OCI-LY3 (cell line): ENCODE measurements around the gene CPSF7.

ENCODE experiments used
- EZH2phosphoT487 ChIP-seq: fragments of 200-600 bp; shearing (Covaris generic); IDR thresholded peaks from 2 replicates; pipeline ENCODE4 v1.6.1; 2018; ENCODE audit warnings: antibody characterized with exemption, mixed run types, low read depth
- TF ChIP-seq, protein P1 (sequence below): fragments of 200-600, 300-600 bp; sonication (generic); IDR thresholded peaks from 2 replicates; pipeline ENCODE4 v1.5.1; 2014; ENCODE audit warnings: antibody characterized with exemption, low read length, low read depth

DNA sequence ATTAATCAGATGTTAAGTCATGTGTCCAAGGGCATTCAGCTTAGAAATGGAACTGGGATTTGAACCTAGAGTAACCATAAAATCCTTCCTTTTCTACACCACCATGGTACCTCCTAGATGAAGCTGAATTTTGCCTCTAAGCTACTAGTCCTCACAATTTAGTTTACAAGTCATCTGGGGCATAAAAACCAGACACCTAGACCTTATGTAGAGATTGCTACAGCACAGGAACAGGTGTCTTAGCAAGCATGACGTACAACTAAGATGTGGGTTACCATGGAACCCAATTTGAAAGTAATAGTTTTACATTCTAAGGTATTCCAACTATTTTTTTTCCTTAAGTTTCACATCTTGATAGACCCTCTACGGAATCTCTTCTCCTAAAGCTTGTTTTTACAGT, 28.2 kb downstream of the CPSF7 start:
- TF ChIP-seq, protein P1, sequence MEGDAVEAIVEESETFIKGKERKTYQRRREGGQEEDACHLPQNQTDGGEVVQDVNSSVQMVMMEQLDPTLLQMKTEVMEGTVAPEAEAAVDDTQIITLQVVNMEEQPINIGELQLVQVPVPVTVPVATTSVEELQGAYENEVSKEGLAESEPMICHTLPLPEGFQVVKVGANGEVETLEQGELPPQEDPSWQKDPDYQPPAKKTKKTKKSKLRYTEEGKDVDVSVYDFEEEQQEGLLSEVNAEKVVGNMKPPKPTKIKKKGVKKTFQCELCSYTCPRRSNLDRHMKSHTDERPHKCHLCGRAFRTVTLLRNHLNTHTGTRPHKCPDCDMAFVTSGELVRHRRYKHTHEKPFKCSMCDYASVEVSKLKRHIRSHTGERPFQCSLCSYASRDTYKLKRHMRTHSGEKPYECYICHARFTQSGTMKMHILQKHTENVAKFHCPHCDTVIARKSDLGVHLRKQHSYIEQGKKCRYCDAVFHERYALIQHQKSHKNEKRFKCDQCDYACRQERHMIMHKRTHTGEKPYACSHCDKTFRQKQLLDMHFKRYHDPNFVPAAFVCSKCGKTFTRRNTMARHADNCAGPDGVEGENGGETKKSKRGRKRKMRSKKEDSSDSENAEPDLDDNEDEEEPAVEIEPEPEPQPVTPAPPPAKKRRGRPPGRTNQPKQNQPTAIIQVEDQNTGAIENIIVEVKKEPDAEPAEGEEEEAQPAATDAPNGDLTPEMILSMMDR = no peak
- no peak for TF ChIP-seq EZH2phosphoT487
